ENCODE measurements around the gene ADARB1.

- TF ChIP-seq POLR2A (IDR thresholded peaks at IDR 0.05; ENCODE audit: low read depth) = no peak
- TF ChIP-seq, protein P1, sequence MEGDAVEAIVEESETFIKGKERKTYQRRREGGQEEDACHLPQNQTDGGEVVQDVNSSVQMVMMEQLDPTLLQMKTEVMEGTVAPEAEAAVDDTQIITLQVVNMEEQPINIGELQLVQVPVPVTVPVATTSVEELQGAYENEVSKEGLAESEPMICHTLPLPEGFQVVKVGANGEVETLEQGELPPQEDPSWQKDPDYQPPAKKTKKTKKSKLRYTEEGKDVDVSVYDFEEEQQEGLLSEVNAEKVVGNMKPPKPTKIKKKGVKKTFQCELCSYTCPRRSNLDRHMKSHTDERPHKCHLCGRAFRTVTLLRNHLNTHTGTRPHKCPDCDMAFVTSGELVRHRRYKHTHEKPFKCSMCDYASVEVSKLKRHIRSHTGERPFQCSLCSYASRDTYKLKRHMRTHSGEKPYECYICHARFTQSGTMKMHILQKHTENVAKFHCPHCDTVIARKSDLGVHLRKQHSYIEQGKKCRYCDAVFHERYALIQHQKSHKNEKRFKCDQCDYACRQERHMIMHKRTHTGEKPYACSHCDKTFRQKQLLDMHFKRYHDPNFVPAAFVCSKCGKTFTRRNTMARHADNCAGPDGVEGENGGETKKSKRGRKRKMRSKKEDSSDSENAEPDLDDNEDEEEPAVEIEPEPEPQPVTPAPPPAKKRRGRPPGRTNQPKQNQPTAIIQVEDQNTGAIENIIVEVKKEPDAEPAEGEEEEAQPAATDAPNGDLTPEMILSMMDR (IDR thresholded peaks at IDR 0.05) = no peak
- TF ChIP-seq POLR2AphosphoS5 (IDR thresholded peaks at IDR 0.05) = no peak
- TF ChIP-seq EP300 (IDR thresholded peaks at IDR 0.05) = no peak
These were observed 5.0 kb downstream of the ADARB1 start for GRCh38 chr21:45079351-45079750.
